Smooth muscle cell (in vitro differentiated cells): ENCODE data around the gene CFAP90. TPM values are rescaled to one million over a fixed set of nuclear protein-coding genes. Genes with fewer than 3 reads are reported as not detected.

ENCODE experiments used
- DNase-seq: peaks from one replicate; lab custom pipeline; 2025; ENCODE audit not compliant: unreplicated experiment; lab: John Stamatoyannopoulos, UW
- H2AFZ ChIP-seq: fragments of 200-600 bp; sonication (generic); 2 replicates; pipeline ENCODE4 v1.6.0; 2016; ENCODE audit warnings: antibody characterized with exemption, low read depth, mild to moderate bottlenecking
- H3F3A ChIP-seq: fragments of 200-600 bp; sonication (generic); 2 replicates; pipeline ENCODE4 v1.6.0; 2017; ENCODE audit warnings: antibody characterized with exemption, low read depth
- H3K27ac ChIP-seq: fragments of 200-600 bp; sonication (generic); 2 replicates; pipeline ENCODE4 v1.5.1; 2016; ENCODE audit warnings: low read depth, mild to moderate bottlenecking
- H3K27me3 ChIP-seq: fragments of 200-600 bp; sonication (generic); 2 replicates; pipeline ENCODE4 v1.6.1; 2016; ENCODE audit warnings: low read depth, mild to moderate bottlenecking
- H3K36me3 ChIP-seq: fragments of 200-600 bp; sonication (generic); 2 replicates; pipeline ENCODE4 v1.5.1; 2016; ENCODE audit warnings: low read depth
- H3K4me1 ChIP-seq: fragments of 200-600 bp; sonication (generic); 2 replicates; pipeline ENCODE4 v1.5.1; 2016; ENCODE audit warnings: low read depth
- H3K4me2 ChIP-seq: fragments of 200-600 bp; sonication (generic); 2 replicates; pipeline ENCODE4 v1.6.0; 2016; ENCODE audit warnings: mild to moderate bottlenecking
- H3K4me3 ChIP-seq: fragments of 200-600 bp; sonication (generic); 2 replicates; pipeline ENCODE4 v1.5.1; 2016; ENCODE audit warnings: mild to moderate bottlenecking
- H3K79me2 ChIP-seq: fragments of 200-600 bp; sonication (generic); 2 replicates; pipeline ENCODE4 v1.6.0; 2016; ENCODE audit warnings: low read depth, mild to moderate bottlenecking
- H3K9ac ChIP-seq: fragments of 200-600 bp; sonication (generic); 2 replicates; pipeline ENCODE4 v1.6.0; 2016; ENCODE audit warnings: low read depth
- H3K9me3 ChIP-seq: fragments of 200-600 bp; sonication (generic); replicated peaks from 2 replicates; pipeline ENCODE4 v1.5.1; 2016; ENCODE audit warnings: low read depth
- H4K20me1 ChIP-seq: fragments of 200-600 bp; sonication (generic); 2 replicates; pipeline ENCODE4 v1.6.0; 2016; ENCODE audit warnings: low read depth
- WGBS: methylation state at CpG from one replicate; pipeline ENCODE4 v1.1.7; 2016; ENCODE audit warnings: low lambda C conversion rate; 5-methylcytosine and 5-hydroxymethylcytosine counted together
- polyA plus RNA-seq: library from polyadenylated mRNA; unstranded; fragments of >200 nt; fragmentation: Nextera tagmentation; extraction: Ambion mirVana; gene quantifications from 2 replicates; pipeline ENCODE4 v1.2.1, GENCODE V29; 2016
- total RNA-seq: library from RNA; depleted of rRNA; stranded (reverse); fragments of >200 nt; gene quantifications from 2 replicates; pipeline ENCODE4 v1.2.3, GENCODE V29; 2014
- TF ChIP-seq, protein P1 (sequence below): fragments of 200-600 bp; sonication (generic); IDR thresholded peaks from 2 replicates; pipeline ENCODE4 v1.5.1; 2017; ENCODE audit warnings: borderline replicate concordance, mild to moderate bottlenecking, antibody characterized with exemption; ENCODE audit not compliant: insufficient read depth, poor library complexity, severe bottlenecking

The CFAP90 gene
- total and polyA plus RNA-seq, 2 experiments from 2014 or later: 0.22 to 0.82 TPM

DNA sequence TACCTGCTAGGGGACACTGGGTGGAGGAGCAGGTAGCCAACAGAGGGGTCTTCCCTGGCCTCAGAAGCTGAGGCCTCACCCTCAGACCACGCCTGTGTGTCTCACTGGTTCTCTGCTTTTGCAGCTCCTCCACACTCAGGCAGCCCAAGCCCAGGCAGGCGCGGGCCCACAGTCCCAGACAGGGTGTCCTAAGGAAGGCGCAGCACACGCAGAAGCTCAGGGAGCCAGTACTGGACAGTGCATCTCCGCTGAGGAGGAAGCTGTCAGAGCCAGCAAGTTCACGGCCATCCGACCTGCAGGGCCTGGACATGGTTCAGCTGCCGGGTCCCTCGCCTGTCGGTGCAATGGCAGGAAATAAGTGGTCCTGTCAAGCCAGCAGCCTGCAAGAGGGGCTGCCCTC is 25.3 kb downstream of the CFAP90 start:
- H3K27ac ChIP-seq: no peak overlapping the region
- H3K4me3 ChIP-seq: no peak overlapping the region
- no peaks in the 10 kb centered on the region for H3K27me3 ChIP-seq
- H3F3A ChIP-seq: no peaks in the 10 kb centered on the region
- no peaks in the 10 kb centered on the region for H4K20me1 ChIP-seq
- 95% methylated on average over 11 of the region's 11 CpGs for WGBS
- no peak for DNase-seq
- H3K36me3 ChIP-seq: no peaks in the 10 kb centered on the region
- H2AFZ ChIP-seq: no peak overlapping the region
- no peaks in the 10 kb centered on the region for H3K4me1 ChIP-seq
- no peaks in the 10 kb centered on the region for H3K79me2 ChIP-seq
- H3K4me2 ChIP-seq: no peak overlapping the region
- H3K9ac ChIP-seq: no peak overlapping the region
- TF ChIP-seq, protein P1, sequence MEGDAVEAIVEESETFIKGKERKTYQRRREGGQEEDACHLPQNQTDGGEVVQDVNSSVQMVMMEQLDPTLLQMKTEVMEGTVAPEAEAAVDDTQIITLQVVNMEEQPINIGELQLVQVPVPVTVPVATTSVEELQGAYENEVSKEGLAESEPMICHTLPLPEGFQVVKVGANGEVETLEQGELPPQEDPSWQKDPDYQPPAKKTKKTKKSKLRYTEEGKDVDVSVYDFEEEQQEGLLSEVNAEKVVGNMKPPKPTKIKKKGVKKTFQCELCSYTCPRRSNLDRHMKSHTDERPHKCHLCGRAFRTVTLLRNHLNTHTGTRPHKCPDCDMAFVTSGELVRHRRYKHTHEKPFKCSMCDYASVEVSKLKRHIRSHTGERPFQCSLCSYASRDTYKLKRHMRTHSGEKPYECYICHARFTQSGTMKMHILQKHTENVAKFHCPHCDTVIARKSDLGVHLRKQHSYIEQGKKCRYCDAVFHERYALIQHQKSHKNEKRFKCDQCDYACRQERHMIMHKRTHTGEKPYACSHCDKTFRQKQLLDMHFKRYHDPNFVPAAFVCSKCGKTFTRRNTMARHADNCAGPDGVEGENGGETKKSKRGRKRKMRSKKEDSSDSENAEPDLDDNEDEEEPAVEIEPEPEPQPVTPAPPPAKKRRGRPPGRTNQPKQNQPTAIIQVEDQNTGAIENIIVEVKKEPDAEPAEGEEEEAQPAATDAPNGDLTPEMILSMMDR: no peak
- H3K9me3 ChIP-seq: no peaks in the 10 kb centered on the region

DNA sequence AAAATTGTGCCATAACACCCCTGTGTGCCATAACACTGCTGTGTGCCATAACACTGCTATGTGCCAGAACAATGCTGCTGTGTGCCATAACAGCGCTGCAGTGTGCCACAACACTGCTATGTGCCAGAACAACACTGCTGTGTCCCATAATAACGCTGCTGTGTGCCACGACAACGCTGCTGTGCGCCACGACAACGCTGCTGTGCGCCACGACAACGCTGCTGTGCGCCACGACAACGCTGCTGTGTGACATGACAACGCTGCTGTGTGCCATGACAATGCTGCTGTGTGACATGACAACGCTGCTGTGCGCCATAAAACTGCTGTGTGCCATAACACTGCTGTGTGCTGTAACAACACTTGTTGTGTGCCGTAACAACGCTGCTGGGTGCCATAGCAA is 25.9 kb downstream of the CFAP90 start:
- Histone ChIP-seq H3K4me1 (no peaks in the 10 kb centered on the region), H3F3A (no peaks in the 10 kb centered on the region), H3K36me3 (no peaks in the 10 kb centered on the region), H3K4me3 (no peak overlapping the region), H3K27me3 (no peaks in the 10 kb centered on the region), H2AFZ (no peak overlapping the region), H3K4me2 (no peak overlapping the region), H4K20me1 (no peaks in the 10 kb centered on the region), H3K79me2 (no peaks in the 10 kb centered on the region), H3K9me3 (no peaks in the 10 kb centered on the region), H3K9ac (no peak overlapping the region), H3K27ac (no peak overlapping the region)
- TF ChIP-seq, protein P1: no peak
- DNase-seq: no peak
- WGBS: 96% methylated on average over 18 of the region's 18 CpGs

DNA sequence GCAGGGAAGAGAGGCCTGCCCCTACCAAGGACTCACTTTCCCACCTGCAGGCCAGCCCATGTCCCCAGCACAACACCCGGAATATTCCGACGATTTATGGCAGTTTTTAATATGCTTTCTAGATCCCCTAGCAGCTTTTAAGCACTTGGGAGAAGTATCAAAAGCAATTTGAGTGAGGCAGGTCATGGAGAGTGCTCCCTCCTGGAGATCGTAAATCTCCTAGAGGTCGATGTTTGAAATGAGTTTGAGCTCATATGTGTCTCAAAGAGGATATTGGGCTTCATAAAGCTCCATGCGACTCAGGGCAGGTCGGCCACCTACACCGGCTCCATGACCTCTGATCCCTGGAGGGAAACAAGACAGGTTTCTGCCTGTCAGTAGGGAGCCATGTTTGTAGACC is 27.3 kb downstream of the CFAP90 start:
- Histone ChIP-seq H3K4me3 (no peak overlapping the region), H3K9me3 (no peaks in the 10 kb centered on the region)

DNA sequence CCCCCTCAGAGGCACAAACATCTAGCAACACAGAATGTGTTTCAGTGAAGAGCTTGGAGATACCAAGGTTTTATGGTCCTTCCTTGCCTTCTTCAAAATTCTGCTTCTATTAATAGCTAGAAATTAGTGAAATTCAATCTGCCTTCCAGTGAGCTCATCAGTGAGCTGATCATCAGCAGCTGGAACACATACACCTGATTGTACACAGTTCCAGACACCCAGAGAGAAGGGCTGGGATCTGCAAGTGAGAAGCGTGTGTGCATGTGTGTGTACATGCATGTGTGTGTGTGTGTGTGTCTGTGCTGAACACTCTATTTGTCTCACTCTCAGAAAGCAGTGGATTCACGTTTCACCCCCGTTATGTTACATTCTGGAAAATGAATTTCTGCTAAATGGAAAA is 28.5 kb downstream of the CFAP90 start:
- WGBS: 82% methylated on average over 3 of the region's 3 CpGs
- Histone ChIP-seq H3K36me3 (no peaks in the 10 kb centered on the region), H3K27me3 (no peaks in the 10 kb centered on the region), H4K20me1 (no peaks in the 10 kb centered on the region), H3K27ac (no peak overlapping the region), H3K9ac (no peak overlapping the region), H3K4me1 (no peaks in the 10 kb centered on the region), H3K9me3 (no peaks in the 10 kb centered on the region), H3K79me2 (no peaks in the 10 kb centered on the region), H2AFZ (no peak overlapping the region), H3K4me2 (no peak overlapping the region), H3K4me3 (no peak overlapping the region), H3F3A (no peaks in the 10 kb centered on the region)
- TF ChIP-seq, protein P1: no peak
- DNase-seq: no peak

More for the DNA sequence above, 27.3 kb downstream of the CFAP90 start:
- TF ChIP-seq, protein P1: no peak
- H3K79me2 ChIP-seq: no peaks in the 10 kb centered on the region
- DNase-seq: no peak
- no peak overlapping the region for H3K4me2 ChIP-seq
- no peaks in the 10 kb centered on the region for H3F3A ChIP-seq
- H2AFZ ChIP-seq: no peak overlapping the region
- no peak overlapping the region for H3K9ac ChIP-seq
- H4K20me1 ChIP-seq: no peaks in the 10 kb centered on the region
- no peaks in the 10 kb centered on the region for H3K27me3 ChIP-seq
- H3K27ac ChIP-seq: no peak overlapping the region
- WGBS: 89% methylated on average over 8 of the region's 8 CpGs
- no peaks in the 10 kb centered on the region for H3K36me3 ChIP-seq
- no peaks in the 10 kb centered on the region for H3K4me1 ChIP-seq
